Mesenchymal stem cell (in vitro differentiated cells and primary cell): ENCODE measurements around the gene RFC4.

Source experiments
- DNase-seq: peaks from one replicate; pipeline ENCODE4 v3.0.0-alpha.2; 2013
- H2AFZ ChIP-seq: one replicate; pipeline ENCODE4 v1.6.1; 2013; ENCODE audit warnings: low read depth, mild to moderate bottlenecking, control low read depth, inconsistent platforms, low read length, moderate library complexity
- H2AK5ac ChIP-seq: 2 replicates; pipeline ENCODE4 v1.6.1; 2013; ENCODE audit warnings: low read length, moderate library complexity, mild to moderate bottlenecking, inconsistent platforms; ENCODE audit not compliant: severe bottlenecking
- H2BK120ac ChIP-seq: one replicate; pipeline ENCODE4 v1.6.1; 2013; ENCODE audit warnings: low read depth, mild to moderate bottlenecking, inconsistent platforms, low read length, moderate library complexity
- H2BK12ac ChIP-seq, 2 experiments: one replicate each; pipeline ENCODE4 v1.6.1; 2013; ENCODE audit warnings: inconsistent platforms in 2 of 2, low read length in 2 of 2, mild to moderate bottlenecking in 2 of 2, moderate library complexity in 2 of 2, control low read depth in 1 of 2
- H2BK15ac ChIP-seq: one replicate; pipeline ENCODE4 v1.6.1; 2013; ENCODE audit warnings: mild to moderate bottlenecking, low read depth, inconsistent platforms; ENCODE audit not compliant: poor library complexity, severe bottlenecking
- H2BK5ac ChIP-seq: 2 replicates; pipeline ENCODE4 v1.6.1; 2013; ENCODE audit warnings: low read depth, mild to moderate bottlenecking, low read length, control low read depth, inconsistent platforms; ENCODE audit not compliant: poor library complexity, severe bottlenecking
- H3K14ac ChIP-seq, 2 experiments: one replicate each; pipeline ENCODE4 v1.6.1; 2013; ENCODE audit warnings: inconsistent platforms in 2 of 2, low read length in 2 of 2, control low read depth in 1 of 2, mild to moderate bottlenecking in 1 of 2, moderate library complexity in 1 of 2
- H3K18ac ChIP-seq, 2 experiments: one replicate each; pipeline ENCODE4 v1.6.1; 2013; ENCODE audit warnings: inconsistent platforms in 2 of 2, low read length in 2 of 2, control low read depth in 1 of 2, low read depth in 1 of 2, mild to moderate bottlenecking in 1 of 2
- H3K23ac ChIP-seq, 2 experiments: one replicate each; pipeline ENCODE4 v1.6.1; 2013; ENCODE audit warnings: inconsistent platforms in 2 of 2, low read length in 2 of 2, mild to moderate bottlenecking in 2 of 2, moderate library complexity in 2 of 2, control low read depth in 1 of 2
- H3K27ac ChIP-seq: 2 replicates; pipeline ENCODE4 v1.5.1; 2013; ENCODE audit warnings: mild to moderate bottlenecking, moderate library complexity, low read length, control low read depth, inconsistent platforms; ENCODE audit not compliant: poor library complexity, severe bottlenecking
- H3K27me3 ChIP-seq, 2 experiments: 2 replicates each; pipeline versions ENCODE4 v1.6.1 to v1.7.0; 2013; ENCODE audit warnings: low read length in 2 of 2, mild to moderate bottlenecking in 2 of 2, moderate library complexity in 2 of 2, control low read depth in 1 of 2, inconsistent platforms in 1 of 2; ENCODE audit not compliant: control insufficient read depth in 1 of 2, insufficient read depth in 1 of 2
- H3K36me3 ChIP-seq, 2 experiments: 2 replicates each; pipeline versions ENCODE4 v1.6.1 to v1.7.0; 2013; ENCODE audit warnings: low read length in 2 of 2, control low read depth in 1 of 2, inconsistent platforms in 1 of 2, low read depth in 1 of 2, mild to moderate bottlenecking in 1 of 2; ENCODE audit not compliant: insufficient read depth in 2 of 2, control insufficient read depth in 1 of 2
- H3K4ac ChIP-seq, 2 experiments: one replicate each; pipeline ENCODE4 v1.6.1; 2013; ENCODE audit warnings: inconsistent platforms in 2 of 2, low read length in 2 of 2, mild to moderate bottlenecking in 2 of 2, moderate library complexity in 2 of 2, control low read depth in 1 of 2, low read depth in 1 of 2
- H3K4me1 ChIP-seq: 2 replicates; pipeline ENCODE4 v1.6.1; 2013; ENCODE audit warnings: low read depth, low read length, control low read depth; ENCODE audit not compliant: control insufficient read depth, insufficient read depth
- H3K4me2 ChIP-seq: 2 replicates; pipeline ENCODE4 v1.6.1; 2013; ENCODE audit warnings: low read length, mild to moderate bottlenecking, inconsistent platforms; ENCODE audit not compliant: poor library complexity, severe bottlenecking
- H3K4me3 ChIP-seq, 2 experiments: 2 replicates each; pipeline versions ENCODE4 v1.5.1 to v1.7.0; 2013; ENCODE audit warnings: low read length in 2 of 2, mild to moderate bottlenecking in 2 of 2, control low read depth in 1 of 2, low read depth in 1 of 2; ENCODE audit not compliant: insufficient read depth in 1 of 2
- H3K79me1 ChIP-seq: replicated peaks from 2 replicates; pipeline ENCODE4 v1.6.1; 2013; ENCODE audit warnings: mild to moderate bottlenecking, control low read depth, low read length, inconsistent platforms; ENCODE audit not compliant: poor library complexity, severe bottlenecking
- H3K9ac ChIP-seq: 2 replicates; pipeline ENCODE4 v1.7.0; 2013; ENCODE audit warnings: mild to moderate bottlenecking, low read length, moderate library complexity
- H3K9me3 ChIP-seq: 2 replicates; pipeline ENCODE4 v1.7.0; 2013; ENCODE audit warnings: mild to moderate bottlenecking, low read length; ENCODE audit not compliant: control insufficient read depth
- H4K8ac ChIP-seq: one replicate; pipeline ENCODE4 v1.6.1; 2013; ENCODE audit warnings: inconsistent platforms, mild to moderate bottlenecking, low read length, moderate library complexity
- H4K91ac ChIP-seq: one replicate; pipeline ENCODE4 v1.6.1; 2013; ENCODE audit warnings: mild to moderate bottlenecking, low read length, inconsistent platforms
- WGBS: methylation state at CpG from one replicate; pipeline ENCODE4 v1.1.7; 2013; ENCODE audit warnings: mixed read lengths; 5-methylcytosine and 5-hydroxymethylcytosine counted together

Gene RFC4

GRCh38 chr3:186759231-186759930, 46.9 kb downstream of the RFC4 start:
- 51% methylated on average over 5 of the region's 11 CpGs for WGBS
- H2BK12ac ChIP-seq: no peak overlapping the region
- no peak overlapping the region for H2AFZ ChIP-seq
- H4K91ac ChIP-seq: no peak overlapping the region
- no peak overlapping the region for H3K23ac ChIP-seq
- H3K4me2 ChIP-seq: no peak overlapping the region
- H3K9ac ChIP-seq: no peak overlapping the region
- no peak overlapping the region for H2AK5ac ChIP-seq
- H3K79me1 ChIP-seq: no peaks in the 10 kb centered on the region
- H3K4me3 ChIP-seq: no peak overlapping the region
- H2BK5ac ChIP-seq: no peak overlapping the region
- H3K14ac ChIP-seq: no peak overlapping the region
- H3K18ac ChIP-seq: no peak overlapping the region
- H3K4me1 ChIP-seq: peaks cover 2% of the 10 kb centered on the region
- H2BK120ac ChIP-seq: no peak overlapping the region
- no peaks in the 10 kb centered on the region for H3K27me3 ChIP-seq
- H3K27ac ChIP-seq: no peak overlapping the region
- DNase-seq: no peak
- no peak overlapping the region for H3K4ac ChIP-seq
- no peak overlapping the region for H4K8ac ChIP-seq
- no peak overlapping the region for H2BK15ac ChIP-seq
- no peaks in the 10 kb centered on the region for H3K9me3 ChIP-seq
- no peaks in the 10 kb centered on the region for H3K36me3 ChIP-seq

GRCh38 chr3:186757686-186758220, 48.5 kb downstream of the RFC4 start:
- H2BK120ac ChIP-seq: no peak overlapping the region
- no peak overlapping the region for H2BK12ac ChIP-seq
- H3K27me3 ChIP-seq: no peaks in the 10 kb centered on the region
- H2BK5ac ChIP-seq: no peak overlapping the region
- WGBS: 92% methylated on average over 8 of the region's 8 CpGs
- no peak overlapping the region for H3K9ac ChIP-seq
- no peak overlapping the region for H3K4me2 ChIP-seq
- no peak overlapping the region for H2BK15ac ChIP-seq
- no peak overlapping the region for H3K27ac ChIP-seq
- H4K91ac ChIP-seq: no peak overlapping the region
- no peaks in the 10 kb centered on the region for H3K79me1 ChIP-seq
- no peak for DNase-seq
- H3K4me3 ChIP-seq: no peak overlapping the region
- H3K4ac ChIP-seq: no peak overlapping the region
- no peak overlapping the region for H3K18ac ChIP-seq
- H3K23ac ChIP-seq: no peak overlapping the region
- no peak overlapping the region for H2AFZ ChIP-seq
- H3K14ac ChIP-seq: no peak overlapping the region
- H4K8ac ChIP-seq: no peak overlapping the region
- no peaks in the 10 kb centered on the region for H3K36me3 ChIP-seq
- peaks cover 2% of the 10 kb centered on the region for H3K4me1 ChIP-seq
- H3K9me3 ChIP-seq: no peaks in the 10 kb centered on the region
- no peak overlapping the region for H2AK5ac ChIP-seq

- H2AK5ac ChIP-seq: no peak overlapping the region
- no peak overlapping the region for H2BK120ac ChIP-seq
- H3K4me1 ChIP-seq: peaks cover 2% of the 10 kb centered on the region
- H3K18ac ChIP-seq: no peak overlapping the region
- no peaks in the 10 kb centered on the region for H3K36me3 ChIP-seq
- H3K27ac ChIP-seq: no peak overlapping the region
- H3K4me2 ChIP-seq: no peak overlapping the region
- no peak overlapping the region for H3K14ac ChIP-seq
- H3K9ac ChIP-seq: no peak overlapping the region
- no peak overlapping the region for H3K23ac ChIP-seq
- H2BK12ac ChIP-seq: no peak overlapping the region
- H3K4me3 ChIP-seq: no peak overlapping the region
- no peak for DNase-seq
- H2AFZ ChIP-seq: no peak overlapping the region
- H3K79me1 ChIP-seq: no peaks in the 10 kb centered on the region
- no peak overlapping the region for H4K8ac ChIP-seq
- H2BK15ac ChIP-seq: no peak overlapping the region
- 90% methylated on average over 2 of the region's 8 CpGs for WGBS
- H3K9me3 ChIP-seq: no peaks in the 10 kb centered on the region
- H3K27me3 ChIP-seq: no peaks in the 10 kb centered on the region
- H3K4ac ChIP-seq: no peak overlapping the region
- H4K91ac ChIP-seq: no peak overlapping the region
- H2BK5ac ChIP-seq: no peak overlapping the region
These were observed 49.1 kb downstream of the RFC4 start for GRCh38 chr3:186757214-186757613.

GRCh38 chr3:186754871-186755270, 51.4 kb downstream of the RFC4 start:
- Histone ChIP-seq H2BK120ac (no peak overlapping the region), H2BK5ac (no peak overlapping the region), H3K4me3 (no peak overlapping the region), H3K27me3 (no peaks in the 10 kb centered on the region), H3K9me3 (no peaks in the 10 kb centered on the region), H2AFZ (no peak overlapping the region), H3K79me1 (no peaks in the 10 kb centered on the region), H3K14ac (no peak overlapping the region), H3K36me3 (no peaks in the 10 kb centered on the region), H2BK12ac (no peak overlapping the region), H2BK15ac (no peak overlapping the region), H3K18ac (no peak overlapping the region), H3K4ac (no peak overlapping the region), H3K4me1 (peaks cover 2% of the 10 kb centered on the region), H2AK5ac (no peak overlapping the region), H3K23ac (no peak overlapping the region), H3K4me2 (no peak overlapping the region), H3K9ac (no peak overlapping the region), H4K8ac (no peak overlapping the region), H3K27ac (no peak overlapping the region), H4K91ac (no peak overlapping the region)
- WGBS: 93% methylated on average over 5 of the region's 5 CpGs
- no peak for DNase-seq
